HG03571 (cell line): Measurements from ENCODE around the gene HSCB.
"Not testable (repeated sequence)": the region's sequence is repeated elsewhere in the genome, so short reads cannot be mapped to it uniquely, and the experiment has no call there.

Experiments used
- ATAC-seq: cut with Tn5 transposase; IDR thresholded peaks from one replicate; pipeline ENCODE4 v1.9.1; 2021; ENCODE audit not compliant: unreplicated experiment

HSCB gene

GRCh38 chr22:28738876-28739275 is 3.0 kb upstream of the HSCB start:
- ATAC-seq: not testable (repeated sequence)

DNA sequence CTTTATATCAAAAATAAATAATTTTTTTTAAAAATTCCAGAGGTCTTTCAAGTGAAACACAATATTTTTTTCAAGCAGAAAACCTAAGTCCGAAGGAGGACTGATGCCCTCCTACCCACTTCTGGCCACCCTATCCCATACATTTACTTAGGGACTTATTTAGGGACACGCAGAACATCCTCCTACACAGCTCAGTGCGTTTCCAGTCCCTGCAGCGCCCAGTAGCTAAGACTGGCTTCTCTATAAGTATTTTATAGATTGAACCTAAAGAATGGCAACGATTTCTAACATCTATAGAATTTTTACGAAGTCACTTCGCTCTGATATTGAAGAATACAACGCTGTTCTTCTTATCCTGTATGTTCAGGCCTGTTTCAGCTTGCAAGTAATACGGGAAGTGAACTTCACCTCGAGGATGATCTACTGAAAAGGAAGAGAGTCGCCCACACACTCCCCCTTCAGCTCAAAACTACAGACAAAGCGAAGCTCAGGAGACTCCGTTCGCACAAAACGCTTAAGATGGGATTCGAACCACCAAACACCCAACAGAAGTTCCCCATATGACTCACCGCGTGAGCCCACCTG is 547 bp upstream of the HSCB start:
- ATAC-seq: no peak

DNA sequence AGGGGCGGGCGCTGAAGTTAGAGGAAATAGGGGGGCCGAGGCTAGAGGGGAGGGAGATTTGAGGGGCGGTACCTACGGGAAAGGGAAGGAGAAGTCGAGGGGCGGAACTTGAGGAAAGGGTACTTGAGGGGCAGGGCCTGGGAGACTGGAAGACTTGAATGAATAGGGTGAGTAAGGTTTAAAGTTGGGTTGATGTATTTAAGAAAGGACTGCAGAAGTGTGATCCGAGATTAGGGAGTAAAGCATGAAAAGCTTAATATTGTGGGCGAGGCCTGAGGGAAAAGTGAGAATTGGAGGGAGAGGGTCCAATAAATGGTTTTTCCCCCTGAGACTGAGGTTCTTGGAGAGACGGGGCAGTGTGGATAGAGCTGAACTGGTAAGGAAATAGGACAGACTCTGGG is 723 bp downstream of the HSCB start:
- no peak for ATAC-seq

GRCh38 chr22:28743852-28744251 is 2.0 kb downstream of the HSCB start:
- ATAC-seq: no peak

GRCh38 chr22:28750471-28750881 is 8.6 kb downstream of the HSCB start:
- ATAC-seq: no peak

DNA sequence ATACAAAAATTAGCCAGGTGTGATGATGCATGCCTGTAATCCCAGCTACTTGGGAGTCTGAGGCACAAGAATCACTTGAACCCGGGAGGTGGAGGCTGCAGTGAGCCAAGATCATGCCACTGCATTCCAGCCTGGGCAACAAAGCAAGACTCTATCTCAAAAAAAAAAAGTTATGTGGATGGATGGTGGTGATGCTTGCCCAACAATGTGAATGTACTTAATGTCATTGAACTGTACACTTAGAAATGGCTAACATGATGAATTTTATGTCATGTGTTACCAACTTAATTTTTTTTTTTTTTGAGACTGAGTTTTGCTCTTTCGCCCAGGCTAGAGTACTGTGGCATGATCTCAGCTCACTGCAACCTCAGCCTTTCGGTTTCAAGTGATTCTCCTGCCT is 12.7 kb downstream of the HSCB start:
- not testable (repeated sequence) for ATAC-seq

- ATAC-seq: no peak
Observed at GRCh38 chr22:28759861-28760560, 18.2 kb downstream of the HSCB start.

- ATAC-seq: no peak
Observed at GRCh38 chr22:28761449-28761755, 19.6 kb downstream of the HSCB start.

DNA sequence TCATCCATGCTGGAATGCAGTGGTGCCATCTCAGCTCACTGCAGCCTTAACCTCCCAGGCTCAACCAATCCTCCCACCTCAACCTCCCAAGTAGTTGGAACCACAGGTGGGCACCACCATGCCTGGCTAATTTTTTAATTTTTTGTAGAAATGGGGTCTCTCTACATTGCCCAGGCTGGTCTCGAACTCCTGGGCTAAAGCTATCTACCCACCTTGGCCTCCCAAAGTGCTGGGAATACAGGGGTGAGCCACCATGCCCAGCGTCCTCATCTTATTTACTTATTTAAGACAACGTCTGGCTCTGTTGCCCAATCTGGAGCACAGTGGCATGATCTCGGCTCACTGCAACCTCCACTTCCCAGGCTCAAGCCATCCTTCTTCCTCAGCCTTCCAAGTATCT is 20.2 kb downstream of the HSCB start:
- ATAC-seq: not testable (repeated sequence)

DNA sequence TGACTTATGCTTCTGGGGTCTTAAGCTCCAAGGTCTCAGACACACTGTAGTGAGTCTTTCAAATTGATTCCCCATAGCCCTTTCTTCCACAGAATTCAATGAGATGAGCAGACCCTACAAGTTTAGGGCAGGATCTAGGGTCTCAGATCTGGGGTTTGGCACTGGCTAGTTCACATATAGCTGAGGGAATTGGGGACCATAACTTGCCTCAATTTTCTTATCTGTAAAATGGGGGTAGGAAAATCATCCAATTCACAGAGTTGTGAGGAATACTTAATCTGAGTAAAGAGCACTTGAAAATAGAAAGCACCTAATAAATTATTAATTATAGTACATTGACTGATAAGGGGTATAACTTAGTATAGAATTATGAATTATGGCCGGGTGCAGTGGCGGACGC is 24.8 kb downstream of the HSCB start:
- ATAC-seq: no peak

GRCh38 chr22:28768701-28769393 is 27.0 kb downstream of the HSCB start:
- ATAC-seq: no peak

GRCh38 chr22:28769394-28770085 is 27.7 kb downstream of the HSCB start:
- no peak for ATAC-seq

DNA sequence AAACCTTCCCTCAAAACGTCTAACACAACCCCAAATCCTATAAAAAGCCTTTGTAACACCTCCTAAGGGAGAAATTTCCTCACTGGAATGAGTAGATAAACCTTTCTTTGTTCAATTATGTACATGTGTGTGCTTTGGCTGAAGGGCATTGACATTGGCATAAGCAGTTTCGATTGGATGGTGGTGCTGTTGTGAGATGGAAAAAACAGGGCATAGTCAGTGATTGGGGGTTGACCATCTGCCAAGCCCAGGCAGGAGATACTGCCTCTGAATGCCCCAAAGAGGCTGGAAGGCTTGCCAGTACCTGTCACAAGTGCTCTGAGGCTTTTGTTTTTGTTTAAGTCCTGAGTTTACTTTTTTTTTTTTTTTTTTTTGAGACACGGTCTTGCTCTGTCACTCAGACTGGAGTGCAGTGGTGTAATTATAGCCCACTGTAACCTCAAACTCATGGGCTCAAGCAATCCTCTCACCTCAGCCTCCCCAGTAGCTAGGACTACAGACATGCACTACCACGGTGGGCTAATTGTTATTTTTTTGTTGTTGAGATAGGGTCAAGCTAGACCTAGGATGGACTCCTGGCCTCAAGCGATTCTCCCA is 29.5 kb downstream of the HSCB start:
- no peak for ATAC-seq

- peak; percentile 76 for ATAC-seq
Observed at GRCh38 chr22:28772633-28773460, 31.0 kb downstream of the HSCB start, which contains the start of gene CCDC117. Gene CCDC117, plus strand, starts transcription at chr22:28772695. Its CDS starts 155 bp downstream, at chr22:28772850.

- ATAC-seq: peak; percentile 18
Observed at GRCh38 chr22:28773461-28773867, 31.6 kb downstream of the HSCB start.

- ATAC-seq: no peak
Observed at GRCh38 chr22:28774378-28774777, 32.5 kb downstream of the HSCB start.

DNA sequence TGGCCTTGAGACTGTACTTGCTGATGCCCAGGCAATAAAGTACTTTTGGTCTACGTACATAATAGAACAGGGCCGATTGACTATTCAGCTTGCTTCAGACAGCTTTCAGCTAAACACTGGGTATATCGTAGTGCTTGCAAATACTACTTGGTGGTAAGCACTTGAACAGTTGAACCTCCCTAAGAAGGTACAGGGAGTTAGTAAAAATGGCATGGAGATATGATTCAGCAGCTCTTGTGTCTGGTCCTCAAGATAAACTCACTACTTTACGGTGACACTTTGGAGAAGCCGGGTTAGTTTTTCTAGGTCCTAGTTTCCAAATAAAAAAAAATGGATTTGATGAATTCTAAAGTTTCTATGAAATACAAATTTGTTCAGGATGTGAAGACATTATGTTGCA is 38.0 kb downstream of the HSCB start:
- no peak for ATAC-seq

GRCh38 chr22:28780296-28780695 is 38.5 kb downstream of the HSCB start:
- no peak for ATAC-seq

- ATAC-seq: no peak
Observed at GRCh38 chr22:28783786-28784671, 42.2 kb downstream of the HSCB start.
